Astrocyte of the hippocampus (primary cell): ENCODE measurements around the gene MAF.

Experiments used
- DNase-seq: peaks from one replicate; pipeline ENCODE4 v3.0.0; 2011; ENCODE audit warnings: low read depth, low spot score

The MAF gene

DNA sequence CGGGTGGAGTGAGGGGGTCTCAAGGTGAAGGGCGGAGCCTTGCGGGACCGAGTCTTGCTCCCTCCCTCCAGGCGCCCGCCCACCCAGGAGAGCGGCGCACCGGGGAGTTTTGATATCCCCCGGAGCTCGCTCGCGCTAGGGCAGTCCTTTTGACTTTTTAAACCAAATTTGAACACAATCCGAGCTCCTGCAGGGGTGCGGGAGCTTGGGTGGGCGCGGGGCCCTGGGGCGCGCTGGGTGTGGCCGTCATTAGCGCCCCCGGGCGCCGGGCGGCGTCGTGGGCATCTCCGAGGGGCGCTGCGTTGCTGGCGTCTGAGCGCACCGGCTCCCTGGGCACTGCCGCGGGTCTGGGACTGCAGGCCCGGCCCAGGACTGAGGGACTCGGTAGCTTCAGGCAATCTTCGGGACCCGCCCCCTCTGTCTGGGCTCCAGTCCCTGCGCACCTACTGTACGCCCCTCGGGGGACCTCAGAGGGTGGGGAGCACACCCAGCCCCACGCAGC lies 10.9 kb downstream of the MAF start:
- no peak for DNase-seq

DNA sequence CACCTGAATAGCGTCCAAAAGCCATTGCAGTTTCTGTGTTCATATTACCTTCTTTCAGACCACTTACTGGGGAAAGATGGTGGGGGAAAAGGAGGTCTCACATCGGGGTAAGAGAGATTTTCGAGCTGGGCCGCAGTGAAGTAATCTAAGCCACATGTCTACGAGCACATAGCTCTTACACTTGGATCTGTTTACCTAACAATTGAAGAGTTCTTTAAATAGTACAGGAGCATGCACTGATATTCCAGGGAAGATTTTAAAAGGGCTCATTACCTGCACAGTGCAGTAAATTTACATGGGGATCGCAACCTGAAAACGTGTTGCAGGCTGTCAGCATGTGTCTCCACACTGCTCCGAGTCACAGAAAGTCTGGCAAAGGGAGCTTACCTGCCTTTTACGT lies 12.6 kb downstream of the MAF start:
- DNase-seq: no peak

DNA sequence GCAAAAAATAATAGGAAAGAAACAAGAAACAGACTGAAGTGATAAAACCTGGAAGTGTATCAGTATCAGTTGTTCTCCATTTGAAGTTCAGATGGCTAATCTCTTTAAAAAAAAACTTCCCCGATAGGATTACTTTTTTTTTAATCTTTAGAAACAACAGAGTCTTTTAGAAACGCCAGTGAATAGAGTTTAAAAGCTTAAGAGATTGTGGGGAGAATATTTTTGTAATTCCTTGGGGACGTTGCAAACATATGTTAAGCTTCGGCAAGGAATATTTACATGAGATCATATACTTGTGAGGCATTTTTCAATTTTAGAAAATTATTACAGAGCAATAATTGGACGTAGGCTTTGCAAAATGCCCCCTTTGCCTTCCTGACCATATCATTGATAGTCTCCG lies 13.2 kb downstream of the MAF start:
- no peak for DNase-seq

DNA sequence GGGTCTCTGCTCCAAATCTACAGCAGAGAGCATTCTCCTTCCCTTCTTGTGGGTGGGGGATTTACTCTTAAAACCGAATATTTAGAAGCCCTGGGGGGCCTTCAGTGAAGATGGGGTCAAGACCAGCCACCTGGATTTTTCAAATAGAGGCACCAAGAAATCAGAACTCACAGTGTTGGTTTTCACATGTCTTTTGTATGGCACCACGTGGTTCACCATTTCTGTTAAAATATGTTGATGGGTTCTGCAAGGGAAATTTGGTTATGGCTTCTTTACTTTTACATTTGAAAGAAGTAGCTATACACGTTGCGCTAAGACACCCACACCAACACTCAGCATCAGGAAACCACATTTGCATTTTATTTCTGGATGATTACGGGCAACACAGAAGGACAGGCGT lies 17.7 kb downstream of the MAF start:
- DNase-seq: no peak

DNA sequence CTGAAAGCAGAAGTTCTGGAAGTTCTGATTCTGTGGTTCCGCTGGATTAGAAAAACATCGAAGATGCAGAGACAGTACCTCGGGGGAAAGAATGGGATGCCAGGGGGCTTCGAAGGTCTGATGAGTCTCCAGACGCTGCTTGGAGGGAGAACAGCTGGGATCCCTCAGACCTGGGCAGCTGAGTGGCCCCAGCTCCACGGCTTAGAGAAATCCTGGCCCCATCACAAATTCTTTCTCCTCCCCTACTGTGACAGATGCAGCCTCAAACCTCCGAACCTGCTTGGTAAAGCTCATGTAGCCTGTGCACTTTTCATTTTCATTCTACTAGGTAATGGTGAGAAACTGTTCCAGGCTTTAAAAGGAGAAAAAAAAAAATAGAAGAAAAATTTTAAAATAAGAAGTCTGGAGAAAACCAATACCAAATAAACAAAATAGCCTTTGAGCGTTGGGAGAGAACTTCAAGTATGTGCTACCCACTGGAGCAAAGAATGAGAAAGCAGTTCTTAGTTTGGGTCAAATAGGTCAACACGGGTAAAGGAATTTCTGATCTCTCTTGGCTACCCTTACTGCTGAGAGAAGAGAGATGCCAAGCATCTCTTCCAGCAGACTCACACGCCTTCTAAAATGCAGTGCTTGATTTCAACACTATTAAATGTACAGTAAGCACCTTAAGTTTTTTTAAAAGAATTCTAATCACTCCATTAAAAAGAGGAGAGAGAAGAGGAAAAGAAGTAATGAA lies 19.9 kb downstream of the MAF start:
- peak; percentile 5 for DNase-seq

DNA sequence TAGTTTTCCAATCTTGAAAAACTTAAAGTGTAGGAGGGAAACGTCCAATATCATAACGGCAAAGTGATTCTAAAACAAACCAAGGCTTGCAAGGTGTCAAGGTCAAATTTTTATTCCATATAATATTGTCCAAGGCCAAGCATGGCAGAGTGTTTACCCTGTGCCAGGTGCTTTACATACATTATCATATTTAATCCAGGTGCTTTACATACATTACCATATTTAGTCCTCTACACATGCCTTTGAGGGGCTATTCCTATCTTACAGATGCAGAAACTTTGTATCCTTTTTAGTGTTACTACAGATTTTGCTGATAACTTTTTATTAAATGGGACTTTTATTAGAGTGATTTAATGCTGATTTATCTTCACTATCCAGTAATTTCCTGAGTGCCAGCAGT lies 23.9 kb downstream of the MAF start:
- DNase-seq: no peak

DNA sequence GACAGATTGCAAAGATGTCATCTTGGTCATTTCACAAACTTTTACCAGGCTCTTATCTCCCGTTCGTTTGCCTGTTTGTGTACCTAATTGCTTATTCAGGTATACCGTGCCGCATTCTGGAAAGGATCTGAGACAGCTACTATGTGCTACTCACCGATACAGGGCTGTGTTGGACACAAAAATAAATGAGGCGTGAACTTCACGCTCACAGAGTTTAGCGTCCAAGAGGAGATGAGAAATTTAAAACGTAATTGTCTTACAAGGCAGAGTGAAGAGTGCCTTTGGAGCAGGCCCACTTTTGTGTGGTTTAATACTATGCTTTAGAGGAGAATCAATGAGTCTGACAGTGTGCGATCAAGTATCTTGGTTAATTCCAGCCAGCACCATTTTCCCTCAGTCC lies 26.7 kb downstream of the MAF start:
- DNase-seq: no peak

DNA sequence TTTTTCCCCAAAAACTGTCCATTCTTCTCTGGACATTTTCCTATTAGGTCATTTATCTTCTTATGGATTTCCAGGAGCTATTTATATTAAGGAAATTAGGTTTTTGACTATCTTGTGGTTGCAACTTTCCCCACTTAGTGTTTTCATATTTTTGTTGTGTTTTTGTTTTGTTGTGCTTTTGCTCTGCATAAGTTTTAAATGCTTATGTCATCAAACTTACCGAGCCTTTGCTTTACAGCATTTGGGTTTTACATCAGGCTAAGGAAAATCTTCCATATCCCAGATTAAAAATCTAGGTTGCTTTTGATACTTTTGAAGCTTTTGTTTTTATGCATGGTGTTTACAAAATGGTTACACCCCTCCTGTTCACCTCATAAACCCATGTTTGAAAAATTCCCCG lies 27.5 kb downstream of the MAF start:
- DNase-seq: no peak

DNA sequence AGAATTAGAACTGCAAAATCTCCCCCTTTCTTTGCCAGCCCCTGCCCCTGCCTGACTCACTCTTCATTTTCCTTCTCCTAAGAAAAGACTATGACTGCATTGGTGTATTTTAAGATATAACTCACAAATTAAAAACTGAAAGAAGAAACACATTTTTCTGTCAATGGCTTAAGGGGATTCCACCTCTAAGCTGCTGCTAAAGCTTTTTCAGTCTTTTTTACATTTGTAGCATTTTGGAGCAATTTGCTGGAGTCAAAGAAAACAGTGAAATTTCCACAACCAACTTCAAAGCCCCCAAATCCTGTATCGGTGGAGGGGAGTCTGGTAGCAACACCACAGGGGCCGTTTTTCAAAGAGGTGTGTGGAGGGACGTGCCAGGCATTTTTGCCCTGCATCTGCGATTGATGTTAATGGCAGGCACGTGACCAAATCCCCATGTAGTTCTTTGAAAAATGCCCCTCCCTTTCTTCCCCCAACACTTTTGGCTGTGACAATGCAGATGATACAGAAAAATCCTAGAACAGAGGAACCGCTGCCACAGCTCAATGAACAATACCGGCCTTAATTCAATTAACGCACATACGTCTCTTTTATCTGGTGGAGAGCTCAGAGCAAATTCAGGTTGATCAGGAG lies 28.5 kb downstream of the MAF start:
- no peak for DNase-seq

DNA sequence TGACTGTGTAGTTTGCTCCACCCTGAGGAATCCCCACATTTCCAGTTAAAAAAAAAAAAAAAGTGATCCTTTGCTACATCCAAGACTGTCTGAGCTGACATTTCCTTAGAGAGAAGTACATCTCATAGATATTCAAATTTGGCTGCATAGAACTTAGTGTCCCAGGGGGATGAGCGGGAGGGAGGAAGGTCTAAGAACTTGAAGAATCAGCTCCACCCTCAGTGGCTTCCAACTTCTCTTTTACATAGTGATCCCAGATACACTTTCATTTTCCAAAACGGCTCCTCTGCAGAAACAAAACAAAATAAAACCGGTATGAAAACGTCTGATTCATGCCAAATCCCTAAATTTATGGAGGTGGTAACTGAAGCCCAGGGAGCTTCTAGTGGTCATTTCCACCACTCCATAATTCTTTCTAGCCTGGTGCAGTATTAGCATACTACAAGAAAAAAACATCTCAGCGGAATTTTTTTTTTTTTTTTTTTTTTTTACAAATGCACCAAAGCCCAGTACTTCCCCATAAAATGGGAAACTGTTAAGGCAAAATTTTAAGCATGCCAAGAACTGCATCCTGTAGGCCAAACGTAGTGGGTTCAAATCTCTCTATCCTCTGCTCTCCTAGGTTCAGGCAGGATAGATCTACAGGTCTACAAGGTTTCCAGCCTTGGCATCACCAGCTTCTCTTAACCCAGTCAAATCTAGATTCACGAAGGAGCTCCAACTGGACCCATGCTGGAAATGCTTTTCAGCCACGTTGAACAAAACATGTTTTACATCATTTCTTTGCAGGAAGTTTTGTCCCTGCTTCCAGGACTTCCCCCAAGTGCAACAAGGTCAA lies 29.3 kb downstream of the MAF start:
- no peak for DNase-seq

DNA sequence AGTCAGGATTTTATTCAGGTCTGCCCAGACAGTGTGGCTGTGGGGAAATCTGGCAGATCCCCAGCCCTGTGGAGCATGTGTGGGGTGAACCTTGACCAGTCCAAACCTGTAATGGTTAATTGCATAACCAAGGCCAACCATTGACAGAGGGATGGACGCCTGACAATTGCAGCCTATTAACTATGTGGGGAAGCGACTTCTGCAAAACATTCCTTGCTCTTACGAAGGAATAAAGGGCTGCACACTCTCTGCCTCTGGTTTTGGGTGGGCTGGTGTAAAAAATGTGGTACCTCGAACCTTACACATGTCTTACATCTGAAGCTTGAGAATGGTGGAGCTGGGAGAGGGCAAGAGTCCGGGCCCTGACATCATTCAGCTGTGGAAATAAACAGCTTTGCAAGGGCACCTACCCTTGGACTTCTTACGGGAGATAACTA lies 35.8 kb downstream of the MAF start:
- DNase-seq: no peak

DNA sequence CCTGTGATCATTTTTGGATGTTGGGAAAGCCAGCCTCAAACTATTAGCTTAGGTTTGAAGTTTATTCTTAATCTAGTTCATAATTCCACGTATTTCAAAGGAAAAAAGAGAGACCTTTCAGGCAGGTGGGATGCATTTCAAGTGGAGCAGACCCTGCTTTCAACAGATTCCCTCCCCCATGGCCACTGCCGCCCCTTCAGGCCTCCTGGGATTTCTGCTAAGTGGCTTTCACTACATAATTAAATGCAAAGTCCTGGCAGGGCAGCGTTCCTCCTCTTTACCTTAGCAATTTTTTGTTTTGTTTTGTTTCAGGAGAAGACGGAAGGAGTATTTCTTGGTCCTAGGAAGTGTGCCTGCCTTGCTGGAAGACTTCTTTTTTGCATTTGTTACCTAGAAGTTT lies 36.6 kb downstream of the MAF start:
- no peak for DNase-seq

DNA sequence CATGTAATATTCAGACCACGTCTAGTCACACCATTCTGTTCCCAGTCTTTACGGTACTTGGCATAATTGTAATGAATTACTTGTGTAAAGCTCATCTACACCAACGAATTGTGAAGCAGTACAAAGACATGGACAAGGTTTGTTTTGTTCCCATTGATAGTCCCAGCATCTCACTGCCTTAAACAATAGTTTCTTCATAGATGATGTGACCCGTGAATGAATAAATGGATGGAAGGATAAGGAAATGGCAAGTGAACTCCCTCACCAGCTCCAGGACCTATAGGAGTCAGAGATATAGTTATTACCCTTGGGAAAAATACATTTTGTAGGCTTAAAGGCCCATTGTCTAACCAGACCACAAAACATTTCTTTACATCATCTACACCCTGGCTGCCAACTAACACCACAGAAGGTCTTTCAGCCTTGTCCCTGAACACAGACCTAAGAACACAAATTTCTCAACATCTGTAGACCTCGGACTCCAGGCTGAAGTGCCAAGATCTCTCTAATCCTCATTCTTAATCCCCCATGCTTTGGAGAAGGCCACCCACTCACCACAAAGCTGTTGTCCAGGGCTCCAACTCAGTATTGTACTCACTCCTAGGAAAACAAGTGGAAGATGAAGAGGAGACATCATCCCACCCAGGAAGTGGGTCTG lies 38.2 kb downstream of the MAF start:
- no peak for DNase-seq

DNA sequence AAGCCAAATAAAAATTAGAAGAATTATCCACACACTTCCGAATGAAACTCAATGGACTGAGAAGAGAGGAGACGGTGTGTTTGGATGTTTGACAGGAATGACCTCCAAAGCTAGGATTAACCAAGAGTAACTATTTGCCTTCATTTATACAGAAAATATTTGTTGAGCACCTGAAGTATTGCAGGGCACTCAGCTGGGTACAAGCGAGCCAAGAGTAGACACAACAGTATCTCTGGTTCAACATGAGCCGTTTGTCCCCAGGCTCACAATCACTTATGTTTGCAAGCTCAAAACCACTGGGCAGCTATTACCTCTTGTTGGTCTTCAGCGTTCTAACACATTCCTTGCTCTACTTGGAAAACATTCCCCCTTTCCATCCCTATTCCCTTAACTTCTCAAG lies 38.8 kb downstream of the MAF start:
- DNase-seq: no peak

DNA sequence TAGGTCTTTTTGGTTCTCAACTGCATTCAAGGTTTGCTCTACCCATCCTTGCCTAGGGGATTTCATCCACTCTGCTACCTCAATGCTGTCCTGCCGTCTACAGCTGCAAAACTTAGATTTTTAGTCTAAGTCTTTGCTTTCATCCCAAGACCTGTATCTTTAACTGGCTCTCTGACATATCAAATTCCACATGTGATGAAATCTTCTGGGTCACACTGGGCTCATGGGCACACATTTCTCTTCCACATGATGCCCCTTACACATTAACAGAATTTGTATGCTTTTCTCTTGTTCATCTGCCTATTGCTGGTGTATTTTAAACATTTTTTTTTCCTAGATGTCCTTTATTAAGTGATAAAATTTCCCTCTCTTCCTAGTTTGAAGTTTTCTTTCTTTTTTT lies 39.6 kb downstream of the MAF start:
- DNase-seq: no peak

DNA sequence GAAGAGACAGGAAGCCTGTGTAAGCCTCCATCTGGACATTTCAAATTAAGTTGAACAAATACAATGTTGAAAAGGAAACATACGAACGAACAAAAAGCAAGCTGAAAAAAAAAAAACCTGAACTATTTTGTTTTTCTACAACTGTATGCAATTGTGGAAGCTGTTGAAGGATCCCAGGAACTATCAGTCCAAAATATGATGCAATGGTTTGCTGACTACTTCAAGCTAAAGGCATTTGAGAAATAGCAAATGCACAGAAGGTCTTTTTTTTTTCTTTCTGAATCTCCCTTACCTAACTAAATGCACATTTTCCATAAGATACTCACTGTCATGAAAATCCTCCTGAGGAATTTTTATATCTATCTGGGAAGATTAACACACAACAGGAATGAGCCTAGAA lies 40.2 kb downstream of the MAF start:
- DNase-seq: no peak

DNA sequence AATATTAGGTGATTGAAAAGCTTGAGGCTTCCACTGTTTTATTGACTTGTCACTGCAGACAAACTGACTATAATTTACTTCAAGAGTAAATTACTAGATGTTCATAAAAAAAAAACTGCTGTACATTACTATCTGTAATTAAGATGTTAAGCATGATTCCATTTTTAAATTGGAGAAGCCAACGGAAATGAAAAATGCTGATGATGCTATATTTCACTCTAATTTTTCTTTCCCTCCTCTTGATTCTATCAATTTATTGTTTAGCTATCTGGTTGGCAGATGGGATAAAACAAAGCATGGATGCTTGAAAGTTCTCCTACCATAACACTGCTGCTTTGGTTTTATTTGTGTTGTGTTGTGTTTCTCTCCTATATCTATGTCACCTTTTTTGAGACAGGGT lies 41.0 kb downstream of the MAF start:
- no peak for DNase-seq

DNA sequence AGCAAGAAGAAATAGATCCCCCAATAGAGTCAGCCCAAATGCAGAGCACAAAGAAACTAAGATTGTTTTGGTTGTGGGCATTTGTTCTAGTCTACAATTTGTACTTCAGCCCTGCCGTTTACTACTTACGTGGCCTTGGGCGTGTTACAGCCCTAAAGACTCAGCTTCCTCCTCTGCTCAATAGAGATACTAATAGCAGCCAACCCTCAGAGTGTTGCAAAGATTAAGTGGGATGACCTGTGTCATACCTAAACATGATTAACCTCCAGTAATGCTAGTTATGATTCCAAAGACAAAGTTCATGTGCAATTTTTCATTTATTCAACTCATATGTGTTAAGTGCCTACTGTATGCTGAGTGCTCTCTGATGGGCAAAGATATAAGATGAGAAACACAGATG lies 43.1 kb downstream of the MAF start:
- no peak for DNase-seq

DNA sequence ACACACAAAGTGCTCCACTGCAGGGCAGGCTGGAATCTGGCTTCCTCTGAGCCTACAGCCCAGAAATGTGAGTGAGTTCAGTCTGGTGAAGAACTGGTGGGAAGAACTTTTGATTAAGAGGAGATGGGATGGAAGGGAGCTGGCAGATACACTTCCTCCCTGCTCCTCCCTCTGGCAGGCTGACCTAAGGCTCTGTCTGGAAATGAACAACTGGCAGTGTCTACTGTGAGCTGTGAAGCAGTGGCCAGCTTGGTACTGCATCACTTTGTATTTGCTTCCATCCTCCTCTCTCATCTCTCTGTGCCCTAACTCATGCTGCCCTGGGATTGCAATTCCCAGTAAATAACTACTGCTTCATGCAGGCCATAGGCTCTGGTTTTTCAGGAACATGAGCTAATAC lies 45.6 kb downstream of the MAF start:
- DNase-seq: no peak

DNA sequence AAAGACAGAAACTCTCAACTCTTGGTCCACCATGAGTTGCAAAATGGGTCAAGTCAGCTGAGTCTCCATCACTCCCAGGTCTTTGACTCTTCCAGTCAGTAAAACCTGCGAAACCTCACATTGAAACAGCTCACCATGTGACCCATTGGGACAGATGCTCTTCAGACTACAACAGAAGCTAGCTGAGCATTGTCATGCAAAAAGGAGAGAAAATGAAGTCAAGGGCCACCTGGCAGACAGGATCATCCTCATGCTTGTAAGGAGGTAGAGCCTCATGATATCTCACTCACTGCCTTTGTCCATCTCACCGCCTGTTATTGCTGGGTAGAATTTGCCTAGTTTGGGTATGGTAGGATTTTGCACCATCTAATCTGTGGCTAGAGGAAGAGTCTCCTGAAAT lies 50.2 kb downstream of the MAF start:
- no peak for DNase-seq

DNA sequence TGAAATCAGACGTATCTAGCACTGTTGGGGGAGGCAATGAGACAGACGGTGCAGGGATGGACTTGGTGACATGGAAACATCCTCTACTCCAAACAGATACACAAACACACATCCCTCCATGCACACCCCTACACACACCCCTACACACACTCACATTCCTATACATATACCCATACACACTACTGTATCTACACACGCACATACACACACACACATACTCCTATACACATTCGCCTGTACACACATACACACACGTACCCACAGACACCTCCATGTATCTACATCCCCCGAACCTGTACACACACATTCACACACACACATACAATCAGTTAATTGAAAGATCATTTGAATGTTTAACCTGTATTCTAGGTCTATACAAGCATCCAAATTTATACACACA lies 53.5 kb downstream of the MAF start:
- no peak for DNase-seq
